GM12878 (cell line): Measurements from ENCODE around the gene LSM12.

Source experiments
- CTCF ChIP-seq, 3 experiments: IDR thresholded peaks in 2 of 3; conservative IDR thresholded peaks in 1 of 3; 2 replicates each; pipeline ENCODE4 v1.5.1; 2011; ENCODE audit warnings: low read depth in 3 of 3, low read length in 3 of 3, mild to moderate bottlenecking in 3 of 3, control low read depth in 2 of 3, moderate library complexity in 2 of 3, inconsistent platforms in 1 of 3, mixed read lengths in 1 of 3; ENCODE audit not compliant: control insufficient read depth in 2 of 3, insufficient read depth in 1 of 3; ENCODE audit errors: extremely low read depth in 1 of 3
- TCF12 ChIP-seq: IDR thresholded peaks from 2 replicates; pipeline ENCODE4 v1.6.1; 2011; ENCODE audit warnings: low read depth, mild to moderate bottlenecking, low read length

- no peak for TF ChIP-seq CTCF (IDR thresholded peaks at IDR 0.05 in 2 of 3, conservative IDR thresholded peaks at IDR 0.05 in 1 of 3; ENCODE audit: control insufficient read depth in 2 of 3, extremely low read depth in 1 of 3, insufficient read depth in 1 of 3, low read depth in 3 of 3, low read length in 3 of 3)
- TF ChIP-seq TCF12 = no peak
Observed at GRCh38 chr17:44082256-44082927, 15.9 kb upstream of the LSM12 start.
